ENCODE results near the gene SYTL2. TPM values are rescaled to one million over a fixed set of nuclear protein-coding genes. Genes with fewer than 3 reads are reported as not detected.

The SYTL2 gene
- total RNA-seq, 4 donors from 2014 or later = 140 to 1,280 (median 344) TPM

DNA sequence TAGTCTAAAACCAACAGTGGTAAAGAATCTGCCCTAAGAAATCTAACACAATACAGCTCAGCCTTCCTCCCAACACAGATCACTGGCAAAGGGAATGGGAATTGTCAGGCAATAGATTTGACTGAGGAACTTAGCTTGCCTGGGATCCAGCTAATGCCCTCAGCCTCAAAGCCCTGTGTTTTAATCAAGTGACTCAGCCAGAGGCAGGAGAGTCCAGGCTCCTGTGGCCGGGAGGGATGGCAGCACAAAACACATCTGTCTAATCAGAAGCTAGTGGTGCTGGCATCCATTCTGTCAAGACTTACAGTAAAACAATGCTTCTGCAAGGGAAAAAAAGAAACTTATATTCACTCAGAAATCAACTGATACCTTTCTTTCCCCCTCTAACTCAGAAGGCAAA lies 5.6 kb downstream of the SYTL2 start:
- Histone ChIP-seq H3K36me3 (no peaks in the 10 kb centered on the region), H3K27me3 (no peaks in the 10 kb centered on the region), H3K9me3 (no peaks in the 10 kb centered on the region), H3K4me1 (peaks cover under 1 to 47% (median 5%) of the 10 kb centered on the region in 4 donors), H3K27ac (no peak overlapping the region), H3K4me3 (no peak overlapping the region)
- in situ Hi-C loops (cut with MboI; ENCODE audit: low pct_ligation_motif_present in 1 of 4, low pct_unique_long_range_greater_than_20kb in 1 of 4, low sequenced_read_pairs in 3 of 4) (no loop called here), intact Hi-C loops (cut with DNase I; ENCODE audit: low total_unique reads) (no loop called here)
- TF ChIP-seq POLR2AphosphoS5 (IDR thresholded peaks at IDR 0.05) (no peak), POLR2A (IDR thresholded peaks at IDR 0.05) (no peak)
- TF ChIP-seq, protein P1, sequence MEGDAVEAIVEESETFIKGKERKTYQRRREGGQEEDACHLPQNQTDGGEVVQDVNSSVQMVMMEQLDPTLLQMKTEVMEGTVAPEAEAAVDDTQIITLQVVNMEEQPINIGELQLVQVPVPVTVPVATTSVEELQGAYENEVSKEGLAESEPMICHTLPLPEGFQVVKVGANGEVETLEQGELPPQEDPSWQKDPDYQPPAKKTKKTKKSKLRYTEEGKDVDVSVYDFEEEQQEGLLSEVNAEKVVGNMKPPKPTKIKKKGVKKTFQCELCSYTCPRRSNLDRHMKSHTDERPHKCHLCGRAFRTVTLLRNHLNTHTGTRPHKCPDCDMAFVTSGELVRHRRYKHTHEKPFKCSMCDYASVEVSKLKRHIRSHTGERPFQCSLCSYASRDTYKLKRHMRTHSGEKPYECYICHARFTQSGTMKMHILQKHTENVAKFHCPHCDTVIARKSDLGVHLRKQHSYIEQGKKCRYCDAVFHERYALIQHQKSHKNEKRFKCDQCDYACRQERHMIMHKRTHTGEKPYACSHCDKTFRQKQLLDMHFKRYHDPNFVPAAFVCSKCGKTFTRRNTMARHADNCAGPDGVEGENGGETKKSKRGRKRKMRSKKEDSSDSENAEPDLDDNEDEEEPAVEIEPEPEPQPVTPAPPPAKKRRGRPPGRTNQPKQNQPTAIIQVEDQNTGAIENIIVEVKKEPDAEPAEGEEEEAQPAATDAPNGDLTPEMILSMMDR (IDR thresholded peaks at IDR 0.05) = no peak
- 60 to 96% methylated on average over 1 of the region's 1 CpG for WGBS, 2 donors (ENCODE audit: low coverage in 1 of 2)
- no peak for DNase-seq

DNA sequence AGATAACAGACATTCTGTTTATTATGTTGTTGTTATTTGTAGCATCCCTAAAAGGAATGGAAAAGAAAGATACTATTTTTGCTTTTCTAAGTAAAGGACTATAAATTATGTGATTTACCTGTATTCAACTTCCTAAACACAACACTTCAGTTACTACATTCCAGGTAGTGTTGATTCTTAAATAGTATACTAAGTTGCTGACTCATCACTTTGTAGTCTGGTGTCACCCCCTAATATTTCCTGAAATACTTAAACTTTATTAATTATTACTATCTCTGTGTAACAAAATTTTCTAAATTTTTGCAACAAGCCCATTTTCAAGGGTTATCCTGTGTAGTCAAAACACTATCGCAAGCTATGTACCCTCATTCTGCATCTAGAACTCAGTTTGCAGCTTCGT lies 7.0 kb downstream of the SYTL2 start:
- H3K36me3 ChIP-seq = no peaks in the 10 kb centered on the region
- H3K4me1 ChIP-seq = peaks cover 0 to 50% (median 12%) of the 10 kb centered on the region in 4 donors
- TF ChIP-seq, protein P1 (IDR thresholded peaks at IDR 0.05) = no peak
- no peak for TF ChIP-seq POLR2A (IDR thresholded peaks at IDR 0.05)
- no peak for TF ChIP-seq EP300 (IDR thresholded peaks at IDR 0.05; ENCODE audit: low read depth)
- no peak for TF ChIP-seq POLR2AphosphoS5 (IDR thresholded peaks at IDR 0.05)
- H3K9me3 ChIP-seq = no peaks in the 10 kb centered on the region
- no peaks in the 10 kb centered on the region for H3K27me3 ChIP-seq
- H3K4me3 ChIP-seq = no peak overlapping the region
- DNase-seq = no peak
- intact Hi-C loops (cut with DNase I; ENCODE audit: low total_unique reads) = no loop called here
- WGBS, 2 donors (ENCODE audit: low coverage in 1 of 2) = 99 to 100% methylated on average over 2 of the region's 2 CpGs
- H3K27ac ChIP-seq = no peak overlapping the region
- in situ Hi-C loops (cut with MboI; ENCODE audit: low pct_ligation_motif_present in 1 of 4, low pct_unique_long_range_greater_than_20kb in 1 of 4, low sequenced_read_pairs in 3 of 4) = no loop called here

DNA sequence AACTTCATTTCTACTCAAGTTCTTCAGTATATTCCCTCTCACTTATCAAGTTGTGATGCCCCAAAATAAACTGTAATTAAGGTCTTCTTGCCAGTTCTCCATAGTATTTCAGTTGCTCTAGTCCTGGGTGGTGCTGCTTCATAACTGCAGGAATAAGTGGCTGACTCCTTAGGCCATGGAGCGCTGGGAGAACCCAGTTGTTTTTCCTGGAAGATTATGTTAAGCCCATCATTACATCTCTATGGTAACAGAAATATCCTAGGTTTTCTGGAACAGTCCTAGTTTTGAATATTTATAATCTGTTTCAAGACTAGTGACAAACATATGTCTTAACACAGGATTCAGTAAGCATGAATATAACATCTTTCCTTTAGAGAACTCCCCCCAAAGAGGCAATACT lies 7.6 kb downstream of the SYTL2 start:
- H3K4me3 ChIP-seq = no peak overlapping the region
- intact Hi-C loops (cut with DNase I; ENCODE audit: low total_unique reads) = no loop called here
- H3K9me3 ChIP-seq = no peaks in the 10 kb centered on the region
- no peaks in the 10 kb centered on the region for H3K27me3 ChIP-seq
- TF ChIP-seq POLR2A (IDR thresholded peaks at IDR 0.05) (no peak), EP300 (IDR thresholded peaks at IDR 0.05; ENCODE audit: low read depth) (no peak), POLR2AphosphoS5 (IDR thresholded peaks at IDR 0.05) (no peak)
- TF ChIP-seq, protein P1 (IDR thresholded peaks at IDR 0.05) = no peak
- 92% methylated on average over 1 of the region's 1 CpG; no CpG with 5 or more reads in 1 of the 2 donors for WGBS, 2 donors (ENCODE audit: low coverage in 1 of 2)
- peaks cover 0 to 53% (median 17%) of the 10 kb centered on the region in 4 donors for H3K4me1 ChIP-seq
- no peaks in the 10 kb centered on the region for H3K36me3 ChIP-seq
- H3K27ac ChIP-seq = no peak overlapping the region
- in situ Hi-C loops (cut with MboI; ENCODE audit: low pct_ligation_motif_present in 1 of 4, low pct_unique_long_range_greater_than_20kb in 1 of 4, low sequenced_read_pairs in 3 of 4) = no loop called here
- no peak for DNase-seq

DNA sequence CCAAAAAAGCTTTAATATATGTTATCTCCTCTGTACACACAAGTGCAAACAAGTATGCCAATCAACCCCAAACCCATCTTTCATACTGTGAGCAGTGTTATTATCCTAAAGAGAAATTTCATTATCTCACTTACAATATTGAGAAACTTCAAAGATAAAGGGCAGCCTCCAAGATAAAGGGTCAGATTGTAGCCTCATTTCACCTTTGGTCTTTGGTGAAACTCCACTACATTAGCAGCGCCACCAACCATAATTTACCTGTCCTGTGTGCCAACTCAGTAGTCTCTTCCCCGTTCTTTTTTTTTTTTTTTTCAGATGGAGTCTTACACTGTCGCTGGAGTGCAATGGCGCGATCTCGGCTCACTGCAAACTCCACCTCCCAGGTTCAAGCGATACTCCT lies 9.4 kb downstream of the SYTL2 start:
- WGBS, 2 donors (ENCODE audit: low coverage in 1 of 2) = 94 to 99% methylated on average over 7 of the region's 7 CpGs
- Histone ChIP-seq H3K4me1 (peaks cover 0 to 44% (median 17%) of the 10 kb centered on the region in 4 donors), H3K9me3 (no peaks in the 10 kb centered on the region), H3K27ac (no peak overlapping the region), H3K27me3 (no peaks in the 10 kb centered on the region), H3K36me3 (no peaks in the 10 kb centered on the region), H3K4me3 (no peak overlapping the region)
- no peak for DNase-seq
- intact Hi-C loops (cut with DNase I; ENCODE audit: low total_unique reads) (no loop called here), in situ Hi-C loops (cut with MboI; ENCODE audit: low pct_ligation_motif_present in 1 of 4, low pct_unique_long_range_greater_than_20kb in 1 of 4, low sequenced_read_pairs in 3 of 4) (no loop called here)
- TF ChIP-seq, protein P1 (IDR thresholded peaks at IDR 0.05) = no peak
- TF ChIP-seq POLR2A (IDR thresholded peaks at IDR 0.05) (no peak), POLR2AphosphoS5 (IDR thresholded peaks at IDR 0.05) (no peak), EP300 (IDR thresholded peaks at IDR 0.05; ENCODE audit: low read depth) (no peak)
